DND-41 (cell line): ENCODE results near the gene TBX2.

ENCODE experiments used
- ATAC-seq: fragments of 200-7000 bp; cut with Tn5 transposase; 3 replicates; pipeline ENCODE4 v1.9.1; 2021; ENCODE audit warnings: low read depth; ENCODE audit not compliant: insufficient read depth
- DNase-seq: peaks from one replicate; pipeline ENCODE4 v3.0.0-alpha.2; 2020
- H2AFZ ChIP-seq: 2 replicates; pipeline ENCODE4 v1.6.0; 2012; ENCODE audit warnings: low read depth, low read length
- H3K27ac ChIP-seq: 2 replicates; pipeline ENCODE4 v1.5.1; 2012; ENCODE audit warnings: low read length, inconsistent platforms
- H3K27me3 ChIP-seq: fragments of 200-600 bp; sonication (generic); 2 replicates; pipeline ENCODE4 v1.6.0; 2012; ENCODE audit warnings: low read length, mild to moderate bottlenecking, inconsistent platforms; ENCODE audit not compliant: insufficient read depth, poor library complexity
- H3K36me3 ChIP-seq: 2 replicates; pipeline ENCODE4 v1.5.1; 2012; ENCODE audit warnings: low read length, inconsistent platforms; ENCODE audit not compliant: insufficient read depth
- H3K4me1 ChIP-seq: 2 replicates; pipeline ENCODE4 v1.5.1; 2012; ENCODE audit warnings: mild to moderate bottlenecking, low read length; ENCODE audit not compliant: insufficient read depth
- H3K4me2 ChIP-seq: 2 replicates; pipeline ENCODE4 v1.6.0; 2012; ENCODE audit warnings: mild to moderate bottlenecking, moderate library complexity, low read length, inconsistent platforms; ENCODE audit not compliant: insufficient read depth
- H3K4me3 ChIP-seq, 2 experiments: fragments of 200-600 bp in 1 of 2; shearing (Covaris generic) in 1 of 2; 2 replicates each; pipeline ENCODE4 v1.5.1; 2012 to 2016; ENCODE audit warnings: inconsistent platforms in 2 of 2, low read length in 2 of 2, mild to moderate bottlenecking in 2 of 2, low read depth in 1 of 2, moderate library complexity in 1 of 2
- H3K79me2 ChIP-seq: 2 replicates; pipeline ENCODE4 v1.6.0; 2012; ENCODE audit warnings: low read length, inconsistent platforms; ENCODE audit not compliant: insufficient read depth
- H3K9ac ChIP-seq: 2 replicates; pipeline ENCODE4 v1.6.0; 2012; ENCODE audit warnings: low read depth, mild to moderate bottlenecking, inconsistent platforms, low read length, moderate library complexity
- H3K9me3 ChIP-seq: 2 replicates; pipeline ENCODE4 v1.5.1; 2012; ENCODE audit warnings: low read length, moderate library complexity, mild to moderate bottlenecking, inconsistent platforms; ENCODE audit not compliant: insufficient read depth, severe bottlenecking
- H4K20me1 ChIP-seq: 2 replicates; pipeline ENCODE4 v1.6.0; 2012; ENCODE audit warnings: low read length; ENCODE audit not compliant: insufficient read depth
- EZH2 ChIP-seq: IDR thresholded peaks from 3 replicates; pipeline ENCODE4 v1.6.1; 2012; ENCODE audit warnings: borderline replicate concordance, low read depth, mild to moderate bottlenecking, moderate library complexity, low read length, inconsistent platforms; ENCODE audit not compliant: severe bottlenecking
- TF ChIP-seq, protein P1 (sequence below): IDR thresholded peaks from 2 replicates; pipeline ENCODE4 v1.5.1; 2012; ENCODE audit warnings: borderline replicate concordance, low read length, moderate library complexity, mild to moderate bottlenecking; ENCODE audit not compliant: poor library complexity, severe bottlenecking; ENCODE audit errors: extremely low read depth

TBX2 gene

GRCh38 chr17:61380217-61380835, 19.3 kb upstream of the TBX2 start:
- Histone ChIP-seq H3K27ac (no peak overlapping the region), H3K4me2 (no peak overlapping the region), H3K9me3 (no peaks in the 10 kb centered on the region), H4K20me1 (peaks cover 5% of the 10 kb centered on the region; the same call in 1 of the 2 replicates), H2AFZ (no peak overlapping the region), H3K9ac (no peak overlapping the region), H3K27me3 (no peaks in the 10 kb centered on the region), H3K36me3 (no peaks in the 10 kb centered on the region), H3K79me2 (no peaks in the 10 kb centered on the region), H3K4me3 (no peak overlapping the region), H3K4me1 (no peaks in the 10 kb centered on the region)
- TF ChIP-seq, protein P1, sequence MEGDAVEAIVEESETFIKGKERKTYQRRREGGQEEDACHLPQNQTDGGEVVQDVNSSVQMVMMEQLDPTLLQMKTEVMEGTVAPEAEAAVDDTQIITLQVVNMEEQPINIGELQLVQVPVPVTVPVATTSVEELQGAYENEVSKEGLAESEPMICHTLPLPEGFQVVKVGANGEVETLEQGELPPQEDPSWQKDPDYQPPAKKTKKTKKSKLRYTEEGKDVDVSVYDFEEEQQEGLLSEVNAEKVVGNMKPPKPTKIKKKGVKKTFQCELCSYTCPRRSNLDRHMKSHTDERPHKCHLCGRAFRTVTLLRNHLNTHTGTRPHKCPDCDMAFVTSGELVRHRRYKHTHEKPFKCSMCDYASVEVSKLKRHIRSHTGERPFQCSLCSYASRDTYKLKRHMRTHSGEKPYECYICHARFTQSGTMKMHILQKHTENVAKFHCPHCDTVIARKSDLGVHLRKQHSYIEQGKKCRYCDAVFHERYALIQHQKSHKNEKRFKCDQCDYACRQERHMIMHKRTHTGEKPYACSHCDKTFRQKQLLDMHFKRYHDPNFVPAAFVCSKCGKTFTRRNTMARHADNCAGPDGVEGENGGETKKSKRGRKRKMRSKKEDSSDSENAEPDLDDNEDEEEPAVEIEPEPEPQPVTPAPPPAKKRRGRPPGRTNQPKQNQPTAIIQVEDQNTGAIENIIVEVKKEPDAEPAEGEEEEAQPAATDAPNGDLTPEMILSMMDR = no peak
- no peak for TF ChIP-seq EZH2
- ATAC-seq (no peak), DNase-seq (no peak)

DNA sequence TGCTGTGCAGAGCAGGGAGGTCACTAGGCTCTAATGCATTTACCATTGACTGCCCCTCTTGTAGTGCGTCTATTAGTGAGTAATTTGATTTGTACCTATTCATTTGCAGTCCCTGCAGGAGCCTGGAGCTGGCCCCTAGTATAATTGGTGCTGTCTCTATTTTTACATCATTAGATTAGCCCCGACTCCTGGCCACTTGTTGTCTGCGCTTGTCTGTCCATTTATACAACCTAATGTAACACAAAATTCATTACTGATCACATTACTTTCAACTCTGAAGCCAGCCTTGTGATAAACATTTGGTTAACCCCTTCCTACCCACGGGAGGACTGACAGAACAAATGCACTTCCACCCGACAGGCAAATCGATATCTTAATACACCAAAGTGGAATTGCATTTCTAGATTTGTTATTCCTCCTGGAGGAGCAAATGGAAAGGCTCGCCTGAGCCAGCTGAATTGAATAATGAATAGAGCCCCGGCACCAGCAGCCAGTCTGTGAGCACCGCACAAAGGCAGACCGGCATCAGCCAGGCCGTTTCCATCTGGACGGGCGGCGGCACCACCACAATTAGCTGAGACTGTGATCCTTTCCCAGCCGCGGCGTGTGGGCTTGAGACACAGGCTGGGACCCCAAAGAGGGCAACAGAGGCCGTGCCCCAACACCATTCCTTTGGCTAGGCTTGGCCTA, 18.7 kb upstream of the TBX2 start:
- no peak overlapping the region for H3K9ac ChIP-seq
- ATAC-seq (no peak), DNase-seq (no peak)
- no peak overlapping the region for H3K4me3 ChIP-seq
- H3K27ac ChIP-seq = no peak overlapping the region
- no peaks in the 10 kb centered on the region for H3K4me1 ChIP-seq
- TF ChIP-seq EZH2 = no peak
- TF ChIP-seq, protein P1 = no peak
- no peak overlapping the region for H2AFZ ChIP-seq
- no peak overlapping the region for H3K4me2 ChIP-seq
- H4K20me1 ChIP-seq = peaks cover 5% of the 10 kb centered on the region; the same call in 1 of the 2 replicates
- no peaks in the 10 kb centered on the region for H3K36me3 ChIP-seq
- H3K79me2 ChIP-seq = no peaks in the 10 kb centered on the region
- no peaks in the 10 kb centered on the region for H3K27me3 ChIP-seq
- H3K9me3 ChIP-seq = no peaks in the 10 kb centered on the region

- peaks cover 5% of the 10 kb centered on the region; the same call in 1 of the 2 replicates for H4K20me1 ChIP-seq
- ATAC-seq = no peak
- H3K9me3 ChIP-seq = no peaks in the 10 kb centered on the region
- no peaks in the 10 kb centered on the region for H3K79me2 ChIP-seq
- H3K27me3 ChIP-seq = no peaks in the 10 kb centered on the region
- no peak overlapping the region for H3K4me2 ChIP-seq
- no peaks in the 10 kb centered on the region for H3K36me3 ChIP-seq
- TF ChIP-seq, protein P1 = no peak
- no peak for TF ChIP-seq EZH2
- no peak overlapping the region for H3K9ac ChIP-seq
- H3K27ac ChIP-seq = no peak overlapping the region
- H3K4me1 ChIP-seq = no peaks in the 10 kb centered on the region
- no peak overlapping the region for H2AFZ ChIP-seq
- no peak for DNase-seq
- no peak overlapping the region for H3K4me3 ChIP-seq
Observed at GRCh38 chr17:61381537-61381936, 18.1 kb upstream of the TBX2 start.
